ENCODE measurements around the gene NOTCH3. TPM values are rescaled to one million over a fixed set of nuclear protein-coding genes. Genes with fewer than 3 reads are reported as not detected.

The NOTCH3 gene
- total RNA-seq, 1 experiment from 2014 or later: 21.5 TPM

DNA sequence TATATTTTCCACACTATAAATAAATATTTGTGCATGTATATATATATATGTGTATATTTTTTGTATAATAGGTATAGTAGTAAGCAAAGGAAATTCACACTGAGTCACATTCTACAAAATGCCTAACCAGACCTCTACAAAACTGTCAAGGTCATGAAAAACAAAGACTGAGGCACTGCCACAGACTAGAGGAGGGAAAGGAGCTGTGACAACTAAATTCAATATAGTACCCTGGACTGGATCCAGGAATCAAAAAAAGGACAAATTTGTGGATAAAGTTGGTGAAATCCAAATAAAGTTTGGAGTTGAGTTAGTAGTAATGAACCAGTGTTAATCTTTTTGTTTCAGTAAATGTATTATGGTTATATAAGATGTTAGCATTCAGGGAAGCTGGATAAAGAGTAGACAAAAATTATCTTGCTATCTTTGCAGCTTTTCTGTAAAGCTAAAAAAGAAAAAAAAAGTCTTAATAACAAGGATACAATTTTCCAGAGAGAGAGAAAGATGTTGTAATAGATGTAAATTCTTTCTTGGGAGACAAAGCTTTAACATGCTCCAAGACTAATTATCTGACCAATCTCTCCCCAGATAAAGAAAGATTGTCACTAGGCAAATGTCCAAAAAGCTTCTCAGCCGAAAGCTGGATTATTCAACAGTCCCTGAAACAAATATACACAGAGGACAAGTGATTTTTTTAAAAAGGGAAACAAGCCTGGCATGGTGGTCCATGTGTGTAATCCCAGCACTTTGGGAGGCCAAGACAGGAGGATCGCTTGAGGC is 74.5 kb downstream of the NOTCH3 start:
- H3K27ac ChIP-seq (ENCODE audit: low read length): no peak overlapping the region
- H3K79me2 ChIP-seq (ENCODE audit: low read length): peaks cover 27% of the 10 kb centered on the region
- H3K27me3 ChIP-seq (ENCODE audit: low read length): no peaks in the 10 kb centered on the region
- peaks cover 35% of the 10 kb centered on the region for H3K4me1 ChIP-seq (ENCODE audit: insufficient read depth, low read length)
- intact Hi-C loops (cut with micrococcal nuclease): no loop called here
- H4K20me1 ChIP-seq (ENCODE audit: low read length): no peaks in the 10 kb centered on the region
- H2AFZ ChIP-seq (ENCODE audit: low read length): peak overlapping the region; percentile 13; the same call in 1 of the 2 replicates
- peak overlapping the region; percentile 88; the same call in 1 of the 2 replicates for H3K9ac ChIP-seq (ENCODE audit: low read length)
- peak overlapping the region; percentile 96 for H3K4me2 ChIP-seq (ENCODE audit: low read length)
- POLR2A ChIA-PET (ENCODE audit: unreplicated experiment): interaction anchor here (0.6 kb wide), 1 partner anchor 253 kb away, joined by 7 read pairs; no protein-coding TSS in a partner anchor
- H3K9me2 ChIP-seq (replicated peaks; ENCODE audit: low read length): no peaks in the 10 kb centered on the region
- no peaks in the 10 kb centered on the region for H3K9me3 ChIP-seq (ENCODE audit: low read length)
- no TSS peak for BruUV-seq (replicated peaks)
- H3K4me3 ChIP-seq (ENCODE audit: low read length): peak overlapping the region; percentile 90; the same call in 1 of the 2 replicates
- no peak for DNase-seq
- CTCF ChIA-PET: interaction anchor here (1.7 kb wide), 1 partner anchor 25 kb away, joined by 6 read pairs; no protein-coding TSS in a partner anchor
- ATAC-seq: no peak
- peaks cover 4% of the 10 kb centered on the region; the same call in 1 of the 2 replicates for H3K36me3 ChIP-seq (ENCODE audit: low read depth, low read length)
- H3F3A ChIP-seq (ENCODE audit: low read length, unreplicated experiment): no peaks in the 10 kb centered on the region
- no peak for TF ChIP-seq EZH2 (IDR thresholded peaks at IDR 0.05; ENCODE audit: low read length, unreplicated experiment)
- TF ChIP-seq, protein P1, sequence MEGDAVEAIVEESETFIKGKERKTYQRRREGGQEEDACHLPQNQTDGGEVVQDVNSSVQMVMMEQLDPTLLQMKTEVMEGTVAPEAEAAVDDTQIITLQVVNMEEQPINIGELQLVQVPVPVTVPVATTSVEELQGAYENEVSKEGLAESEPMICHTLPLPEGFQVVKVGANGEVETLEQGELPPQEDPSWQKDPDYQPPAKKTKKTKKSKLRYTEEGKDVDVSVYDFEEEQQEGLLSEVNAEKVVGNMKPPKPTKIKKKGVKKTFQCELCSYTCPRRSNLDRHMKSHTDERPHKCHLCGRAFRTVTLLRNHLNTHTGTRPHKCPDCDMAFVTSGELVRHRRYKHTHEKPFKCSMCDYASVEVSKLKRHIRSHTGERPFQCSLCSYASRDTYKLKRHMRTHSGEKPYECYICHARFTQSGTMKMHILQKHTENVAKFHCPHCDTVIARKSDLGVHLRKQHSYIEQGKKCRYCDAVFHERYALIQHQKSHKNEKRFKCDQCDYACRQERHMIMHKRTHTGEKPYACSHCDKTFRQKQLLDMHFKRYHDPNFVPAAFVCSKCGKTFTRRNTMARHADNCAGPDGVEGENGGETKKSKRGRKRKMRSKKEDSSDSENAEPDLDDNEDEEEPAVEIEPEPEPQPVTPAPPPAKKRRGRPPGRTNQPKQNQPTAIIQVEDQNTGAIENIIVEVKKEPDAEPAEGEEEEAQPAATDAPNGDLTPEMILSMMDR (conservative IDR thresholded peaks at IDR 0.05; ENCODE audit: low read depth, low read length): no peak
- TF ChIP-seq EZH2phosphoT487 (IDR thresholded peaks at IDR 0.05; ENCODE audit: borderline replicate concordance, low read length): no peak

DNA sequence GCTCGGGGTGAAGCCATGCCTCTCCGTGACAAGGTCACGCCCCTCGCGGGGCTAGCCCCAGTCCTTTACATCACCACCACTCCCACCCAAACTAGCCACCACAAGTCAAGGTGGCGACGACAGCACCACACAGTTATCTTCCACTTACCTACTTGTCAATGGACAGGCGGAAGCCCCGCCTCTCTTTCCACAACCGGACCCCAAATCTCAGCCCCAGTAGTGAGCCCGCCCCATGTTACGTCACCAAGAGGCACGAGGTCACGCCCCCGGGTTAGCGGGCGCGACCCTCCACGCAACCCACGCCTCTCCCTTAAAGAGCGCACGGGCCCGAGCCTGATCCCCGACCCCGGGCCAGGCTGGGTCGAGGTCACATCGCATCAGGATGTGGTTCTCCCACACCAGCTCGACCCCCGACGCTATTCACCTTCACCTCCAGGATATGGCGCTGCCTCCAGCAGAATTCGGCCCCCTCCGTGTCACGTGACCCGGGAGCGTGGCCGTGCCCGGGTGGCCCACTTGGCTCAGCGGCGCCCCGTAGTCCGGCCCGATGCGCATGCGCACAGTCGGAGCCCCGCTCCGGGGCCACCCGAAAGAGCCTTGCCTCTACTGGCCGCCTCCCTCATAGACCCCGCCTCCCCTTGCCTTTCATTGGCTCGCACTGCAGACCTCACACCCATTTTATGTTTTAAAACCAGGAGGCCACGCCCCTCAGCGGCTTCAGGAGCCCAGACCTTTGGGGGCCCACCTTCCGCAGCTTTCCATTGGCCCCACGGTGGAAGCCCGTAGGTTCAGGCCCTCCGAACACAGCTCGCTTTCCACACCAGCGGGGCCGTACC is 75.3 kb downstream of the NOTCH3 start:
- intact Hi-C loops (cut with micrococcal nuclease): no loop called here
- BruUV-seq (replicated peaks): TSS peak; percentile 66
- Histone ChIP-seq H3K36me3 (ENCODE audit: low read depth, low read length) (peaks cover 4% of the 10 kb centered on the region; the same call in 1 of the 2 replicates), H3K27me3 (ENCODE audit: low read length) (no peaks in the 10 kb centered on the region), H4K20me1 (ENCODE audit: low read length) (no peaks in the 10 kb centered on the region), H3K9ac (ENCODE audit: low read length) (peak overlapping the region; percentile 88), H3K9me3 (ENCODE audit: low read length) (no peaks in the 10 kb centered on the region), H3K4me3 (ENCODE audit: low read length) (peak overlapping the region; percentile 90), H2AFZ (ENCODE audit: low read length) (peak overlapping the region; percentile 99), H3K4me2 (ENCODE audit: low read length) (peak overlapping the region; percentile 96), H3K4me1 (ENCODE audit: insufficient read depth, low read length) (peaks cover 31% of the 10 kb centered on the region), H3K79me2 (ENCODE audit: low read length) (peaks cover 27% of the 10 kb centered on the region), H3F3A (ENCODE audit: low read length, unreplicated experiment) (no peaks in the 10 kb centered on the region), H3K9me2 (replicated peaks; ENCODE audit: low read length) (no peaks in the 10 kb centered on the region), H3K27ac (ENCODE audit: low read length) (peak overlapping the region; percentile 61)
- TF ChIP-seq EZH2 (IDR thresholded peaks at IDR 0.05; ENCODE audit: low read length, unreplicated experiment) (no peak), EZH2phosphoT487 (IDR thresholded peaks at IDR 0.05; ENCODE audit: borderline replicate concordance, low read length) (no peak)
- TF ChIP-seq, protein P1 (conservative IDR thresholded peaks at IDR 0.05; ENCODE audit: low read depth, low read length): no peak
- CTCF ChIA-PET: interaction anchor here (1.7 kb wide), 1 partner anchor 24 kb away, joined by 6 read pairs; no protein-coding TSS in a partner anchor
- POLR2A ChIA-PET (ENCODE audit: unreplicated experiment): interaction anchor here (0.6 kb wide), 1 partner anchor 254 kb away, joined by 7 read pairs; no protein-coding TSS in a partner anchor
- ATAC-seq: peak; percentile 89
- peak; percentile 98 for DNase-seq

Measured in PC-3 (cell line).